Endothelial cell of umbilical vein (primary cell): ENCODE measurements around the gene CHD6. TPM values are rescaled to one million over a fixed set of nuclear protein-coding genes. Genes with fewer than 3 reads are reported as not detected.

Experiments used
- BruUV-seq: library from RNA; stranded (reverse); fragments of 400-500 nt; replicated peaks from 2 replicates; lab custom pipeline; 2021; lab: Mats Ljungman, UMichigan
- CTCF ChIA-PET: fragments of 300-600, 350-600 bp; sonication (Branson Sonifier 250); formaldehyde crosslinking; loops from one replicate; lab custom pipeline; 2021; ENCODE audit warnings: antibody characterized with exemption, inconsistent platforms; lab: Charles Lee
- POLR2A ChIA-PET: fragments of 300-600, 350-600 bp; sonication (Branson Sonifier 250); formaldehyde crosslinking; loops from one replicate; lab custom pipeline; 2021; ENCODE audit warnings: antibody characterized with exemption, inconsistent platforms; lab: Charles Lee
- DNase-seq: peaks from one replicate; pipeline ENCODE4 v3.0.0-alpha.2; 2011; ENCODE audit warnings: low read depth, low spot score
- FAIRE-seq: peaks from 2 replicates; lab custom pipeline; 2011; peaks lifted over from hg19 to GRCh38; lab: Jason Lieb, UNC
- H2AFZ ChIP-seq: 2 replicates; pipeline ENCODE4 v1.6.0; 2012; ENCODE audit warnings: low read depth, low read length, control low read depth, inconsistent platforms
- H3K27ac ChIP-seq: 2 replicates; pipeline ENCODE4 v1.5.1; 2011; ENCODE audit warnings: low read depth, mild to moderate bottlenecking, control low read depth, low read length, moderate library complexity; ENCODE audit not compliant: insufficient read depth
- H3K27me3 ChIP-seq, 2 experiments: 2 replicates each; pipeline versions ENCODE4 v1.6.0 to v1.6.1; 2011; ENCODE audit warnings: low read length in 2 of 2, mixed read lengths in 1 of 2; ENCODE audit not compliant: control insufficient read depth in 2 of 2, insufficient read depth in 2 of 2
- H3K36me3 ChIP-seq, 2 experiments: 2 replicates in 1 of 2; 3 replicates in 1 of 2; pipeline ENCODE4 v1.5.1; 2011; ENCODE audit warnings: low read length in 2 of 2, mild to moderate bottlenecking in 1 of 2, moderate library complexity in 1 of 2; ENCODE audit not compliant: control insufficient read depth in 2 of 2, insufficient read depth in 2 of 2; ENCODE audit errors: extremely low read depth in 1 of 2
- H3K4me1 ChIP-seq: 3 replicates; pipeline ENCODE4 v1.5.1; 2011; ENCODE audit warnings: mild to moderate bottlenecking, low read length; ENCODE audit not compliant: control insufficient read depth, insufficient read depth; ENCODE audit errors: extremely low read depth
- H3K4me2 ChIP-seq: 2 replicates; pipeline ENCODE4 v1.6.1; 2011; ENCODE audit warnings: low read length, control low read depth, mixed read lengths; ENCODE audit not compliant: insufficient read depth
- H3K4me3 ChIP-seq, 3 experiments: fragments of 200-600 bp in 1 of 3; sonication (generic), shearing (Covaris generic) in 1 of 3; replicated peaks in 1 of 3; 2 replicates each; pipeline ENCODE4 v1.5.1; 2011 to 2016; ENCODE audit warnings: control low read depth in 3 of 3, low read length in 3 of 3, mild to moderate bottlenecking in 2 of 3, inconsistent platforms in 1 of 3, low read depth in 1 of 3, moderate library complexity in 1 of 3; ENCODE audit not compliant: insufficient read depth in 1 of 3
- H3K79me2 ChIP-seq: 2 replicates; pipeline ENCODE4 v1.6.0; 2012; ENCODE audit warnings: low read length, inconsistent platforms; ENCODE audit not compliant: control insufficient read depth, insufficient read depth
- H3K9ac ChIP-seq: replicated peaks from 2 replicates; pipeline ENCODE3; 2011; ENCODE audit warnings: low read length, control low read depth; ENCODE audit not compliant: insufficient read depth; ENCODE audit errors: extremely low read depth
- H3K9me1 ChIP-seq: replicated peaks from 3 replicates; pipeline ENCODE4 v1.6.0; 2011; ENCODE audit warnings: mild to moderate bottlenecking, low read length; ENCODE audit not compliant: control insufficient read depth, insufficient read depth; ENCODE audit errors: extremely low read depth
- H3K9me3 ChIP-seq: replicated peaks from 2 replicates; pipeline ENCODE4 v1.5.1; 2012; ENCODE audit warnings: low read length, inconsistent platforms; ENCODE audit not compliant: control insufficient read depth, insufficient read depth
- H4K20me1 ChIP-seq: replicated peaks from 2 replicates; pipeline ENCODE3; 2011; ENCODE audit warnings: mild to moderate bottlenecking, low read length; ENCODE audit not compliant: control insufficient read depth, insufficient read depth; ENCODE audit errors: extremely low read depth
- CTCF ChIP-seq, 2 donors: IDR thresholded peaks; 1 replicate in 1 of 2; 2 replicates in 1 of 2; pipeline ENCODE4 v1.5.1; 2011; ENCODE audit warnings: low read length in 2 of 2, mild to moderate bottlenecking in 2 of 2, moderate library complexity in 2 of 2, control low read depth in 1 of 2, inconsistent platforms in 1 of 2, low read depth in 1 of 2; ENCODE audit not compliant: insufficient read depth in 1 of 2; ENCODE audit errors: extremely low read depth in 1 of 2
- EZH2 ChIP-seq: IDR thresholded peaks from 2 replicates; pipeline ENCODE4 v1.6.1; 2012; ENCODE audit warnings: borderline replicate concordance, low read depth, mild to moderate bottlenecking, moderate library complexity, low read length, inconsistent platforms; ENCODE audit not compliant: severe bottlenecking
- FOS ChIP-seq: IDR thresholded peaks from 2 replicates; pipeline ENCODE4 v1.6.1; 2011; ENCODE audit warnings: mild to moderate bottlenecking, low read length, moderate library complexity, borderline replicate concordance; ENCODE audit not compliant: insufficient read depth
- GATA2 ChIP-seq: IDR thresholded peaks from 2 replicates; pipeline ENCODE4 v1.7.0; 2011; ENCODE audit warnings: low read depth, mild to moderate bottlenecking, moderate library complexity, mixed read lengths, low read length; ENCODE audit not compliant: insufficient read length, insufficient read depth
- JUN ChIP-seq: IDR thresholded peaks from 2 replicates; pipeline ENCODE4 v1.6.1; 2011; ENCODE audit warnings: borderline replicate concordance, low read depth; ENCODE audit not compliant: insufficient read length, insufficient read depth
- MAX ChIP-seq: IDR thresholded peaks from 2 replicates; pipeline ENCODE4 v1.6.1; 2011; ENCODE audit not compliant: insufficient read depth, insufficient read length
- MYC ChIP-seq: IDR thresholded peaks from one replicate; pipeline ENCODE4 v1.6.1; 2011; ENCODE audit warnings: mild to moderate bottlenecking, low read depth, low read length
- POLR2A ChIP-seq: IDR thresholded peaks from 2 replicates; pipeline ENCODE4 v1.6.1; 2012; ENCODE audit warnings: low read depth, mild to moderate bottlenecking, control low read depth, low read length
- POLR2AphosphoS5 ChIP-seq: IDR thresholded peaks from 2 replicates; pipeline ENCODE4 v1.6.1; 2012; ENCODE audit warnings: low read depth, mild to moderate bottlenecking, control low read depth, low read length, moderate library complexity; ENCODE audit not compliant: insufficient read depth
- dilution Hi-C: fragments of 300-500 bp; cut with MboI; formaldehyde crosslinking; loops from one replicate; pipeline ENCODE4 v1.15.0; 2019; ENCODE audit warnings: low sequenced_read_pairs; ENCODE audit not compliant: extremely low pct_ligation_motif_present
- intact Hi-C: fragments of 100-400 bp; cut with micrococcal nuclease; formaldehyde crosslinking; loops from one replicate; pipeline ENCODE4 v1.10.0; 2022
- polyA plus RNA-seq, 4 experiments: library from polyadenylated mRNA; depleted of rRNA in 3 of 4; stranded (reverse) in 3 of 4; unstranded in 1 of 4; fragments of >200 nt; gene quantifications; 2 replicates each; pipeline versions ENCODE4 v1.2.1 to v1.2.3, GENCODE V29; 2011 to 2012; ENCODE audit warnings: missing spikeins in 1 of 4
- total RNA-seq: library from RNA; stranded (reverse); gene quantifications from 2 replicates; pipeline ENCODE4 v1.2.3, GENCODE V29; 2021

The CHD6 gene
- total and polyA plus RNA-seq, 2 donors (not counting 3 experiments of a cell fraction or from before 2014, with no cell fraction given) = 7.2 to 33.7 TPM

- TF ChIP-seq POLR2AphosphoS5 (no peak), MYC (no peak), MAX (no peak), CTCF (IDR thresholded peaks at IDR 0.05; ENCODE audit: extremely low read depth in 1 of 2, insufficient read depth in 1 of 2, low read depth in 1 of 2, low read length in 2 of 2) (no peak), FOS (no peak), GATA2 (no peak), JUN (no peak), POLR2A (no peak), EZH2 (no peak)
- CTCF ChIA-PET = interaction anchor here (1.2 to 1.7 kb wide), 3 partner anchors 28 to 185 kb away, joined by 4 to 8 read pairs (median 7); no protein-coding TSS in a partner anchor
- H2AFZ ChIP-seq = no peak overlapping the region
- H3K9me3 ChIP-seq = no peaks in the 10 kb centered on the region
- H3K4me1 ChIP-seq = no peaks in the 10 kb centered on the region
- no peaks in the 10 kb centered on the region for H3K27me3 ChIP-seq
- no peak overlapping the region for H3K4me3 ChIP-seq
- no peaks in the 10 kb centered on the region for H3K79me2 ChIP-seq
- H3K4me2 ChIP-seq = no peak overlapping the region
- FAIRE-seq (no peak), DNase-seq (no peak)
- dilution Hi-C loops = no loop called here
- no peaks in the 10 kb centered on the region for H3K9me1 ChIP-seq
- H3K9ac ChIP-seq = no peak overlapping the region
- POLR2A ChIA-PET = no interaction called here
- no peaks in the 10 kb centered on the region for H4K20me1 ChIP-seq
- H3K27ac ChIP-seq = no peak overlapping the region
- intact Hi-C loops = no loop called here
- no peaks in the 10 kb centered on the region for H3K36me3 ChIP-seq
- no TSS peak for BruUV-seq
These were observed 260.6 kb downstream of the CHD6 start for GRCh38 chr20:41357424-41358163.
